Measurements from ENCODE around the gene SIGLEC15. TPM values are rescaled to one million over a fixed set of nuclear protein-coding genes. Genes with fewer than 3 reads are reported as not detected.

The SIGLEC15 gene
- total RNA-seq, 1 experiment from 2014 or later = 0.92 TPM

GRCh38 chr18:45838302-45839070 lies 13.0 kb downstream of the SIGLEC15 start:
- no peaks in the 10 kb centered on the region for H3K9me3 ChIP-seq (ENCODE audit: low read depth, low read length, poor library complexity, severe bottlenecking)
- no peak for DNase-seq (ENCODE audit: low spot score)

GRCh38 chr18:45839414-45840395 lies 14.2 kb downstream of the SIGLEC15 start:
- no peaks in the 10 kb centered on the region for H3K4me1 ChIP-seq (ENCODE audit: insufficient read depth, low read length, poor library complexity, severe bottlenecking)
- ChIA-PET POLR2A (ENCODE audit: low non-redundant PET) (no interaction called here), CTCF (interaction anchor here (0.6 to 1.1 kb wide), 4 partner anchors 31 to 204 kb away, joined by 3 to 5 read pairs (median 4); partner anchors contain the start of gene SLC14A1)
- H3K36me3 ChIP-seq (ENCODE audit: insufficient read depth, low read length, poor library complexity, severe bottlenecking) = no peaks in the 10 kb centered on the region
- no peak for TF ChIP-seq EZH2 (IDR thresholded peaks at IDR 0.05; ENCODE audit: borderline replicate concordance, low read depth, low read length, poor library complexity, severe bottlenecking)
- peak; percentile 64 for TF ChIP-seq CTCF (conservative IDR thresholded peaks at IDR 0.05; ENCODE audit: low read depth, low read length)
- no peak overlapping the region for H3K27ac ChIP-seq (ENCODE audit: low read depth, low read length, poor library complexity, severe bottlenecking)
- no peak overlapping the region for H3K4me3 ChIP-seq (ENCODE audit: low read depth, low read length, poor library complexity, severe bottlenecking)
- no peaks in the 10 kb centered on the region for H3K9me3 ChIP-seq (ENCODE audit: low read depth, low read length, poor library complexity, severe bottlenecking)
- intact Hi-C loops (cut with micrococcal nuclease; ENCODE audit: unreplicated experiment) = loop anchor here (2.0 kb wide), 2 partner anchors 117 to 147 kb away; no protein-coding TSS in a partner anchor
- peak; percentile 68 for DNase-seq (ENCODE audit: low spot score)
- BruUV-seq (replicated peaks) = no TSS peak
- peaks cover 56% of the 10 kb centered on the region for H3K27me3 ChIP-seq (replicated peaks; ENCODE audit: insufficient read depth, low read depth, low read length, poor library complexity)

More at GRCh38 chr18:45838302-45839070, 13.0 kb downstream of the SIGLEC15 start:
- Histone ChIP-seq H3K27ac (ENCODE audit: low read depth, low read length, poor library complexity, severe bottlenecking) (no peak overlapping the region), H3K4me3 (ENCODE audit: low read depth, low read length, poor library complexity, severe bottlenecking) (no peak overlapping the region), H3K36me3 (ENCODE audit: insufficient read depth, low read length, poor library complexity, severe bottlenecking) (no peaks in the 10 kb centered on the region), H3K27me3 (replicated peaks; ENCODE audit: insufficient read depth, low read depth, low read length, poor library complexity) (peaks cover 63% of the 10 kb centered on the region), H3K4me1 (ENCODE audit: insufficient read depth, low read length, poor library complexity, severe bottlenecking) (no peaks in the 10 kb centered on the region)
- POLR2A ChIA-PET (ENCODE audit: low non-redundant PET) = no interaction called here
- no peak for TF ChIP-seq CTCF (conservative IDR thresholded peaks at IDR 0.05; ENCODE audit: low read depth, low read length)
- TF ChIP-seq EZH2 (IDR thresholded peaks at IDR 0.05; ENCODE audit: borderline replicate concordance, low read depth, low read length, poor library complexity, severe bottlenecking) = peak; percentile 64
- no TSS peak for BruUV-seq (replicated peaks)
- CTCF ChIA-PET = no interaction called here
- intact Hi-C loops (cut with micrococcal nuclease; ENCODE audit: unreplicated experiment) = loop anchor here (2.0 kb wide), 2 partner anchors 116 to 146 kb away; no protein-coding TSS in a partner anchor

GRCh38 chr18:45841060-45841764 lies 15.7 kb downstream of the SIGLEC15 start:
- Histone ChIP-seq H3K27me3 (replicated peaks; ENCODE audit: insufficient read depth, low read depth, low read length, poor library complexity) (peaks cover 41% of the 10 kb centered on the region), H3K9me3 (ENCODE audit: low read depth, low read length, poor library complexity, severe bottlenecking) (no peaks in the 10 kb centered on the region), H3K4me3 (ENCODE audit: low read depth, low read length, poor library complexity, severe bottlenecking) (no peak overlapping the region), H3K27ac (ENCODE audit: low read depth, low read length, poor library complexity, severe bottlenecking) (no peak overlapping the region), H3K36me3 (ENCODE audit: insufficient read depth, low read length, poor library complexity, severe bottlenecking) (no peaks in the 10 kb centered on the region), H3K4me1 (ENCODE audit: insufficient read depth, low read length, poor library complexity, severe bottlenecking) (no peaks in the 10 kb centered on the region)
- no TSS peak for BruUV-seq (replicated peaks)
- ChIA-PET POLR2A (ENCODE audit: low non-redundant PET) (no interaction called here), CTCF (no interaction called here)
- intact Hi-C loops (cut with micrococcal nuclease; ENCODE audit: unreplicated experiment) = no loop called here
- DNase-seq (ENCODE audit: low spot score) = no peak
- TF ChIP-seq EZH2 (IDR thresholded peaks at IDR 0.05; ENCODE audit: borderline replicate concordance, low read depth, low read length, poor library complexity, severe bottlenecking) (no peak), CTCF (conservative IDR thresholded peaks at IDR 0.05; ENCODE audit: low read depth, low read length) (no peak)

Measured in A673 (cell line).